Activated CD8-positive, alpha-beta T cell treated with anti-CD3 and anti-CD28 coated beads for 36 hours (primary cell): ENCODE results near the gene PCSK1N. TPM values are rescaled to one million over a fixed set of nuclear protein-coding genes. Genes with fewer than 3 reads are reported as not detected.

Experiments
- ATAC-seq: fragments of 200-7000 bp; cut with Tn5 transposase; one replicate; pipeline ENCODE4 v1.10.0; 2021; ENCODE audit warnings: mild to moderate bottlenecking, moderate library complexity
- CTCF ChIA-PET: fragments of 350-600 bp; sonication (Branson Sonifier 250); formaldehyde crosslinking; loops from one replicate; lab custom pipeline; 2021; ENCODE audit warnings: antibody characterized with exemption; lab: Charles Lee
- POLR2A ChIA-PET: fragments of 350-600 bp; sonication (Branson Sonifier 250); formaldehyde crosslinking; loops from one replicate; lab custom pipeline; 2021; ENCODE audit warnings: antibody characterized with exemption; lab: Charles Lee
- DNase-seq: peaks from one replicate; pipeline ENCODE4 v3.0.0-alpha.2; 2020
- H3K27ac Mint-ChIP-seq: one replicate; pipeline ENCODE4 v1.8.0; 2021; ENCODE audit warnings: mild to moderate bottlenecking, mixed read lengths
- H3K27me3 Mint-ChIP-seq: one replicate; pipeline ENCODE4 v1.8.0; 2021; ENCODE audit warnings: mixed read lengths
- H3K36me3 Mint-ChIP-seq: one replicate; pipeline ENCODE4 v1.8.0; 2021; ENCODE audit warnings: low read depth, mixed read lengths
- H3K4me1 Mint-ChIP-seq: one replicate; pipeline ENCODE4 v1.8.0; 2021; ENCODE audit warnings: low read depth, mixed read lengths
- H3K4me3 Mint-ChIP-seq: one replicate; pipeline ENCODE4 v1.8.0; 2021; ENCODE audit warnings: mild to moderate bottlenecking, moderate library complexity, mixed read lengths
- H3K9me3 Mint-ChIP-seq: one replicate; pipeline ENCODE4 v1.8.0; 2021; ENCODE audit warnings: mixed read lengths
- intact Hi-C: fragments of 100-400 bp; cut with micrococcal nuclease; formaldehyde crosslinking; loops from one replicate; pipeline ENCODE4 v1.10.0; 2022
- total RNA-seq, 2 experiments: library from RNA; stranded (reverse); gene quantifications; one replicate each; pipeline ENCODE4 v1.2.3, GENCODE V29; 2021
- TF ChIP-seq, protein P1 (sequence below): fragments of 200-600 bp; IDR thresholded peaks from one replicate; pipeline ENCODE4 v1.8.0; 2022; ENCODE audit warnings: antibody characterized with exemption, mild to moderate bottlenecking

PCSK1N gene
- total RNA-seq, 2 experiments from 2014 or later, result 1.1 to 1.4 TPM

GRCh38 chrX:48801280-48802088 lies 33.9 kb downstream of the PCSK1N start, which contains the start of gene HDAC6:
Gene HDAC6 (plus strand): TSS chrX:48802067. CDS start chrX:48802693, 626 bp downstream.
- H3K4me1 Mint-ChIP-seq, result peaks cover 20% of the 10 kb centered on the region
- peak within 1 kb of the TSS; percentile 94 for H3K4me3 Mint-ChIP-seq
- no peaks in the 10 kb centered on the region for H3K27me3 Mint-ChIP-seq
- peaks cover 8% of the 10 kb centered on the region for H3K36me3 Mint-ChIP-seq
- TF ChIP-seq, protein P1, sequence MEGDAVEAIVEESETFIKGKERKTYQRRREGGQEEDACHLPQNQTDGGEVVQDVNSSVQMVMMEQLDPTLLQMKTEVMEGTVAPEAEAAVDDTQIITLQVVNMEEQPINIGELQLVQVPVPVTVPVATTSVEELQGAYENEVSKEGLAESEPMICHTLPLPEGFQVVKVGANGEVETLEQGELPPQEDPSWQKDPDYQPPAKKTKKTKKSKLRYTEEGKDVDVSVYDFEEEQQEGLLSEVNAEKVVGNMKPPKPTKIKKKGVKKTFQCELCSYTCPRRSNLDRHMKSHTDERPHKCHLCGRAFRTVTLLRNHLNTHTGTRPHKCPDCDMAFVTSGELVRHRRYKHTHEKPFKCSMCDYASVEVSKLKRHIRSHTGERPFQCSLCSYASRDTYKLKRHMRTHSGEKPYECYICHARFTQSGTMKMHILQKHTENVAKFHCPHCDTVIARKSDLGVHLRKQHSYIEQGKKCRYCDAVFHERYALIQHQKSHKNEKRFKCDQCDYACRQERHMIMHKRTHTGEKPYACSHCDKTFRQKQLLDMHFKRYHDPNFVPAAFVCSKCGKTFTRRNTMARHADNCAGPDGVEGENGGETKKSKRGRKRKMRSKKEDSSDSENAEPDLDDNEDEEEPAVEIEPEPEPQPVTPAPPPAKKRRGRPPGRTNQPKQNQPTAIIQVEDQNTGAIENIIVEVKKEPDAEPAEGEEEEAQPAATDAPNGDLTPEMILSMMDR, result no peak
- H3K27ac Mint-ChIP-seq, result peak within 1 kb of the TSS; percentile 99
- ChIA-PET CTCF (interaction anchor here (1.0 to 1.4 kb wide), 3 partner anchors 118 to 157 kb away, joined by 3 to 4 read pairs (median 3); partner anchors contain the start of gene WAS), POLR2A (interaction anchor here (0.7 to 2.5 kb wide), 5 partner anchors 65 to 210 kb away, joined by 3 to 8 read pairs (median 4); partner anchors contain the start of genes SUV39H1 and WAS)
- DNase-seq (peak; percentile 96), ATAC-seq (peak; percentile 87)
- H3K9me3 Mint-ChIP-seq, result no peaks in the 10 kb centered on the region
- intact Hi-C loops, result loop anchor here (5.0 kb wide), 1 partner anchor 136 kb away; no protein-coding TSS in a partner anchor

DNA sequence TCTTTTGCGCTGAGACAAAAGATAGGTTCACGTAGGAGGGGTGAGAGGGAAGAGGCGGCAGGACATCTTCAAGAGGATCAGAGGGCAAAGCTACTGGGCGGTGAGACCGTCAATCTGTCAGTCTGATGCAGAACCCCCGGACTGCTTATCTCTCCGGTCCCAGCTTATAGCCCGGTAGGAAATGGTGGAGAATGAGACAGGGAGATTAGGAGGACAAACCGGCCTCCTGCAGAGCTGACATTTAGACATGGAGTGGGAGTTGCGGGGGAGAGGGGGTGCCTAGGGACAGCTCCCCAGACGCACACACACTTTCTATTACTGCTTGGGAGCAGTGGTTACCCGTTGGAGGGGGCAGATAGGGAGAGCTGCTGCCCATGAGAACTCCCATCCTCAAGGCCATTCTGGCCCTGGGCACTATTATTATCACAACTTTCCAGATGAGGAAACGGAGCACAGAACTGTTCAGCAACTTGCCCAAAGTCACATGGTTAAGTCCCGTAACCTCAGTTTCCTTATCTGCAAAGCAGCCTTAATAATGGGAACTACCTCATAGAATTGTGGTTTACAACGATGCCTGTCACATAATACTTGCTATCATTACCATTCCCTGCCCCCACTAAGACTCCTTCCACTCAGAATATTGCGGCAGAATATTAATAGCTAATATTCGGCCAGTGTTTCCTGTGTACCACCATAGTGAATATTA lies 34.7 kb downstream of the PCSK1N start:
- Mint-ChIP-seq H3K4me3 (peak overlapping the region; percentile 94), H3K27me3 (no peaks in the 10 kb centered on the region), H3K9me3 (no peaks in the 10 kb centered on the region), H3K4me1 (peaks cover 15% of the 10 kb centered on the region), H3K27ac (peak overlapping the region; percentile 99), H3K36me3 (peaks cover 8% of the 10 kb centered on the region)
- CTCF ChIA-PET, result interaction anchor here (1.1 to 1.4 kb wide), 2 partner anchors 117 to 157 kb away, joined by 3 to 4 read pairs; partner anchors contain the start of gene WAS
- TF ChIP-seq, protein P1, result no peak
- ATAC-seq, result no peak
- POLR2A ChIA-PET, result interaction anchor here (1.0 to 2.5 kb wide), 4 partner anchors 64 to 117 kb away, joined by 3 to 8 read pairs (median 5); partner anchors contain the start of genes SUV39H1 and WAS
- no peak for DNase-seq
- intact Hi-C loops, result loop anchor here (5.0 kb wide), 1 partner anchor 137 kb away; no protein-coding TSS in a partner anchor

DNA sequence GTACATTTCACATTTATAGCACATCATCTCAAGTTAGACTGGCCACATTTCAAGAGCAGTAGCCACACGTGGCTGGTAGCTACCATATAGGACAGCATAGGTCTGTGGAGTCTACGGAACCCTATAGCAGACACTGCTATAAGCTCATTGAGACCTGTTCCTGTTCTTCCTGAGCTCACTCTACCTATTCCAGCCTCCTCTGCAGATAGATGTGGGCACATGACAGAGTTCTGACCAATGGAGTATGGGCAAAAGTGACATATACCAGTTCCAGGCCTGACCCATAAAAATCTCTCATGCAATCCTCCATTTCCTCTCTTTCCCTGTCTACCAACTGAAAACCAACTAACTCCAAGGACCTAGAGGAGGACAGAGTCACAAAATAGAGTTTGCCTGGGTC lies 37.1 kb downstream of the PCSK1N start:
- ChIA-PET CTCF (interaction anchor here (1.6 kb wide), 1 partner anchor 246 kb away, joined by 3 read pairs; no protein-coding TSS in a partner anchor), POLR2A (no interaction called here)
- H3K4me3 Mint-ChIP-seq, result no peak overlapping the region
- H3K4me1 Mint-ChIP-seq, result peaks cover 10% of the 10 kb centered on the region
- ATAC-seq (no peak), DNase-seq (no peak)
- H3K36me3 Mint-ChIP-seq, result no peaks in the 10 kb centered on the region
- H3K27me3 Mint-ChIP-seq, result no peaks in the 10 kb centered on the region
- no peaks in the 10 kb centered on the region for H3K9me3 Mint-ChIP-seq
- intact Hi-C loops, result no loop called here
- no peak overlapping the region for H3K27ac Mint-ChIP-seq
- TF ChIP-seq, protein P1, result no peak

DNA sequence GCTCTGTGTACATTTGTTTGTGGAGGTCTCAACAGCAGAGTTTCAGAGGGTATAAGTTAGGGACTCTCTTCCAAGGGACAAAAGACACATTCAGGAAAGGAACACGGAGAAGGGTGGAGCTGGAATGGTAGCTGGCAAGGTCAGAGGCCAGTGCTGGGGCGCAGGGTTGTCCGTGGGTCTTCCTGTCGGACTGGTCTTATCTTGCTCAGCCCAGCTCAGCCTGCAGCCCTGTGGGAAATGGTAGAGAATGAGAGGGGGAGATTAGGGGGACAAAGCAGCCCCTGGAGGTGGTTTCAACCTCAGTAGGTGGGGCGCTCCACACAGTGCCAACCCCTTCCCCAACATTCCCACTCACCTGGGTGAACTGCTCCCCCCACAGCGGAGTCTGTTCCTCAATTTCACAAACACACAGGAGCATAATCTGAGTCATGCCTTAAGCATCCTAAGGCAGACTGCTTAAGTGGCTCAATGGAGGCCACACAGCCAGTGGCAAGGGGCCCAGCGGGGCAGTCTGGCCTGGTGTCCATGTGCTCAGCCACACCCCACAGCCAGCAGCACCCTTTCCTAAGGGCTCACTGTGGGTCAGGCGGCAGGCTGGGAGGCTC lies 40.4 kb downstream of the PCSK1N start:
- ChIA-PET POLR2A (no interaction called here), CTCF (no interaction called here)
- DNase-seq (no peak), ATAC-seq (no peak)
- Mint-ChIP-seq H3K36me3 (no peaks in the 10 kb centered on the region), H3K4me3 (no peak overlapping the region), H3K27me3 (no peaks in the 10 kb centered on the region), H3K27ac (no peak overlapping the region), H3K9me3 (no peaks in the 10 kb centered on the region), H3K4me1 (no peaks in the 10 kb centered on the region)
- TF ChIP-seq, protein P1, result no peak
- intact Hi-C loops, result no loop called here
